ENCODE measurements around the gene EZR.

EZR gene

GRCh38 chr6:158782432-158783166, 36.6 kb downstream of the EZR start:
- TF ChIP-seq GATA3 (IDR thresholded peaks at IDR 0.05; ENCODE audit: low read depth, low read length) (no peak), GATA2 (IDR thresholded peaks at IDR 0.05; ENCODE audit: low read depth, low read length) (no peak)

- no peak for TF ChIP-seq GATA2 (IDR thresholded peaks at IDR 0.05; ENCODE audit: low read depth, low read length)
- no peak for TF ChIP-seq GATA3 (IDR thresholded peaks at IDR 0.05; ENCODE audit: low read depth, low read length)
Measured at GRCh38 chr6:158781692-158782373, 37.3 kb downstream of the EZR start.

DNA sequence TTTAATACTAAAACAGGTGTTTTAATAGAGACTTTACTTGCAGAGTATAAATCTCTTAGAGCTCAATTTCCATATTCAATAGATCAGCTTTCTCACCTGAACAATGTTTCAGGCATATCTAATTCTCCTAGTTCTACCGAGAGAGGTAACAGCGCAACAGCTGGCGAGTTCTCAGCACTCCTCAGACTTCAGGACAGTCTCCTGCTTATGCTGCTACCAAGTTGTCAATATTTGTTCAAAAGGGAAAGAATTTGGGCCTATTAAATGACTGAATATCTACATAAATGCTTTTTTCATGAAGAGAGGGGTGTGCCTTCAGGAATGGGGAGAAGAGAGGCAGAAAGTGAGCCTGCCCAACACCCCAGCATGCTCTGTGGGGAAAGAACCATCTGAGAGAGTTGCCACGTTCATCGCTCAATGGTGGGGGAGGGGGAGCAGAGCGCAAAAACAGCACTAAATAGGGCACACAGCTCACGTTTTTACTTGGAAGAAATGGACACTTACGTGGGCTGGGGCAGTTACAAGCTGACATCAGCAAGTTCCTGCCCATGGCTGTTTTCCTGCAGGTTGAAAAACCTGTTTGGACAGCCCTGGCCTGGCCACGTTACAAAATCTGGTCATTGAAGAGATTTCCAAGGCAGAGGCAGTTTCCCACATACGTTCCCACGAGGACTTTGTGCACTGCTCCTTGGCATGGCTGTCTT, 38.0 kb downstream of the EZR start:
- TF ChIP-seq GATA3 (IDR thresholded peaks at IDR 0.05; ENCODE audit: low read depth, low read length), result no peak
- no peak for TF ChIP-seq GATA2 (IDR thresholded peaks at IDR 0.05; ENCODE audit: low read depth, low read length)

DNA sequence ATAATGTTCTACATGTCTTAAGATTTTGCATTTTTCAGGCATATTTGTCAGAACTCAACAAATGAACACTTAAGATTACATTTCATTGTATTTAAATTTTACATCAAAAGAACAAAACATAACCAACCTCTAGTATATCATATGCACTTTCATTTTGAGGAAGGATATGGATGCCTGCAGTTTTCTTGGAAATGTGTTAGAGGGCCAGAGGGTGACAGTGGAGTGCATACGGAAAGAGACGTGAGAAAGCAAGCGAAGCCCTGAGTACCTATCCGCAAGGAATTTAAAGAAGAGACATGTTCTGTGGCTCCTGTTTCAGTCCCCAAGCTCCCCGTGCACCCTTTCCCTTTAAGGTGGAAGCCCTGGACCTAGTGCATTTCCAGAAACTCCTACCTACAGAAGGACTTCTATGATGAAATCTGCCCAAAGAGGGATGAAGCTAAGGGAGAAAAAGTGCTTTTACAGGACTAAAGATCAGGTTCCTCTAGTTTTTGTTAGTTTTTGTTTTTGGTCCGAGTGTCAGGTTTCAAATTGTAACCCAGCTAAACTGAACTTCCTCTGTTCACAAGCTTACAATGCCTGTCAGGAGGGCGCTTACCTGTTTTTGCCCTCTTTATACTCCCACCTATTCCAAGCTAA, 38.8 kb downstream of the EZR start:
- TF ChIP-seq GATA3 (IDR thresholded peaks at IDR 0.05; ENCODE audit: low read depth, low read length) (no peak), GATA2 (IDR thresholded peaks at IDR 0.05; ENCODE audit: low read depth, low read length) (no peak)

DNA sequence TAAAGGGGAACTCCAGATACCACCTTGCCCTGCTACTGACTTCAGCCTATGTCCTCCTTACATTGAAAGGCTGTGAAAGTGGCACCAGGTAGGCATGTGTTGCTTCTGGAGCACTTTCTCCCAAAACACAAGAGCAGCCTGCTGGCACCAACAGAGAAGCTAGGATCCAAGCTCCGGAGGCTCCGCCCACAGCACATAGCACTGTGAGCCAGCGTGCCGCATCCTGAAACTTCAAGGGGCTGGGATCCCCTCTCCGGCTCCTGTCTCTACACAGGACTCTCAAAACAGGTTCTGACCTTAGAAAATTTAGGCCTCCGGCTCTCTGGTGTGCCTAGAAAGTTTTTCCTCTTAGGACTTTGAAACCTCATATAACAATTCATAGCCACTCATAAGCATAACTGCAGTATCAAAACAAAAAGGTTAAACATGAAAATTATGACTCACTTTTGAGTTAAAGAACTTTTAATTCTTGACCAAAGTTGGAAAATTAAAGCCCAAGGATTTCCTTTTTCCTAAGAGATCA, 41.1 kb downstream of the EZR start:
- no peak for TF ChIP-seq GATA3 (IDR thresholded peaks at IDR 0.05; ENCODE audit: low read depth, low read length)
- no peak for TF ChIP-seq GATA2 (IDR thresholded peaks at IDR 0.05; ENCODE audit: low read depth, low read length)

- no peak for TF ChIP-seq GATA2 (IDR thresholded peaks at IDR 0.05; ENCODE audit: low read depth, low read length)
- TF ChIP-seq GATA3 (IDR thresholded peaks at IDR 0.05; ENCODE audit: low read depth, low read length), result no peak
Measured at GRCh38 chr6:158777510-158777909, 41.7 kb downstream of the EZR start.

GRCh38 chr6:158776737-158777136, 42.4 kb downstream of the EZR start:
- TF ChIP-seq GATA3 (IDR thresholded peaks at IDR 0.05; ENCODE audit: low read depth, low read length) (no peak), GATA2 (IDR thresholded peaks at IDR 0.05; ENCODE audit: low read depth, low read length) (no peak)

DNA sequence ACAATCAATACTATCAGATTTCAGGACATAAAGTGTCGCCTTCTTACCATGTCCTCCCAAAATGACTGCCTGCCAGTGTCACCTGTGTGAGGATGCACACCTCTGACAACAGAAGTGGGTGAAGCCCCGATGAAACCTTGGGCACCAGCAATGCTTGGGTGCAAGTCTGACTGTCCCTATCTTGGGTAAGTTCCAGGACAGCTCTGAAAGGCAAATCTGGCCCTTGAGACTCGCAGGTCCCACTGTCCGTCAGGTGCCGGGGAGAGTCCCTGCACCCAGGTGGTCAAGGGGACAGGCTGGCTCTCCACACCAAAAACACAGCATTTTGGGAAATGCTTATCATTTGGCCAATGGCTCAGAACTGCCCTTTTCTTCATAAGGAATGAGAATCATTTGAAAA, 43.3 kb downstream of the EZR start:
- TF ChIP-seq GATA3 (IDR thresholded peaks at IDR 0.05; ENCODE audit: low read depth, low read length), result no peak
- no peak for TF ChIP-seq GATA2 (IDR thresholded peaks at IDR 0.05; ENCODE audit: low read depth, low read length)

GRCh38 chr6:158774717-158775449, 44.3 kb downstream of the EZR start:
- TF ChIP-seq GATA3 (IDR thresholded peaks at IDR 0.05; ENCODE audit: low read depth, low read length), result no peak
- no peak for TF ChIP-seq GATA2 (IDR thresholded peaks at IDR 0.05; ENCODE audit: low read depth, low read length)

- TF ChIP-seq GATA2 (IDR thresholded peaks at IDR 0.05; ENCODE audit: low read depth, low read length) (no peak), GATA3 (IDR thresholded peaks at IDR 0.05; ENCODE audit: low read depth, low read length) (no peak)
Measured at GRCh38 chr6:158773581-158774449, 45.4 kb downstream of the EZR start.

DNA sequence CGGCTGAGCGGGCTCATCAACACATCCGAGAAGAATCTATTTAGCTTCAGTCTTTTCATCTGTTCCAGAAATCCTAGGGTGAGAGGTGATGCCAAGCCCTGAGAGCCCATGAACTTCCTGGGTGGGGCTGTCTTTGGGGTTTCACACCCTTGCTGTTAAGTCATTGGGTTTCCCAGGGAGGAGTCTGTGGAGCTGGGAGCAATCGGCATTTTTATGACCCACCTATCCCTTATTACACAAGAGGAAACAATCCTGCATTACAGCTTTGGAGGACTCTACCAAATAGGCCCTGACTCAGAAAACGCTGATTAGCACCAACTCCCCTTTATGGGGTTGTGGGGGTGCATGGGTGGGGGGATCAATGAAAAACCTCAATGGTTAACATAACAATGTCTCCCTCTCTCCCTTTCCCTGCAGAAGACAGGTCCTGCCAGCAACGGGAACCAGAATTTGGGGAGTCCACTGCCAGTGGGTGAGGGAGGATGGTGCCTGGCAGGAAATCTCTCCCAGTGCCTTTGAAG, 46.3 kb downstream of the EZR start:
- TF ChIP-seq GATA3 (IDR thresholded peaks at IDR 0.05; ENCODE audit: low read depth, low read length), result no peak
- no peak for TF ChIP-seq GATA2 (IDR thresholded peaks at IDR 0.05; ENCODE audit: low read depth, low read length)

DNA sequence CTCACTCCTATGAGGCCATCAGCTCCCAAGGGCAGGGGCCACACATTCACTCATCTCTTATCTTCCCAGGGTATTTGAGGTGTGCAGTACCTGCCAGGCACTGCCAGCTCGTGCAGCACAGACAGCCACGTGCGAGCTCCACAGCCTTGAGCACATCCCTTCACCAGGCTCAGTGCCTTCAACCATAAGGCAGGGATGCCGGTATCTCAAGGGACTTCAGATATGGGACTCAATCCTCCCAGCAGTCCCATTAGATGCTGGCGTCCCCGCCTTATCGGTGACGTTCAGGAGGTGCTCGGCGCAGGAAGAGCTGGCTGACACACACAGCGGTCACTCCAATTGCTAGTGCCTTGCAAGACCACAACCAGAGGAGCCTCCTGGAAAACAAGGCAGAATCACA, 47.0 kb downstream of the EZR start:
- TF ChIP-seq GATA2 (IDR thresholded peaks at IDR 0.05; ENCODE audit: low read depth, low read length) (no peak), GATA3 (IDR thresholded peaks at IDR 0.05; ENCODE audit: low read depth, low read length) (no peak)

All from SH-SY5Y (cell line).